ENCODE measurements around the gene PIGP.

Gene PIGP

GRCh38 chr21:37077403-37077802, 4.5 kb upstream of the PIGP start:
- Histone ChIP-seq H3K27ac (ENCODE audit: low read depth, low read length) (no peak overlapping the region), H3K4me1 (ENCODE audit: control insufficient read depth in 1 of 2, insufficient read depth in 2 of 2, low read length in 2 of 2) (peaks cover 6% of the 10 kb centered on the region in 2 donors), H3K4me3 (ENCODE audit: low read depth in 1 of 2, low read length in 2 of 2) (no peak overlapping the region), H3K27me3 (ENCODE audit: control insufficient read depth in 1 of 2, insufficient read depth in 2 of 2, low read length in 2 of 2) (no peaks in the 10 kb centered on the region), H3K9me3 (ENCODE audit: control insufficient read depth in 1 of 2, low read length in 2 of 2) (no peaks in the 10 kb centered on the region), H3K9ac (ENCODE audit: low read depth in 1 of 2, low read length in 2 of 2) (no peak overlapping the region), H3K36me3 (ENCODE audit: control insufficient read depth in 1 of 2, insufficient read depth in 2 of 2, low read length in 2 of 2) (no peaks in the 10 kb centered on the region)

- no peaks in the 10 kb centered on the region for H3K27me3 ChIP-seq (ENCODE audit: control insufficient read depth in 1 of 2, insufficient read depth in 2 of 2, low read length in 2 of 2)
Measured at GRCh38 chr21:37076087-37076850, 3.4 kb upstream of the PIGP start.

GRCh38 chr21:37075214-37075770, 2.4 kb upstream of the PIGP start:
- H3K4me3 ChIP-seq (ENCODE audit: low read depth in 1 of 2, low read length in 2 of 2): no peak overlapping the region
- H3K9me3 ChIP-seq (ENCODE audit: control insufficient read depth in 1 of 2, low read length in 2 of 2): no peaks in the 10 kb centered on the region
- no peak overlapping the region for H3K27ac ChIP-seq (ENCODE audit: low read depth, low read length)
- no peaks in the 10 kb centered on the region for H3K27me3 ChIP-seq (ENCODE audit: control insufficient read depth in 1 of 2, insufficient read depth in 2 of 2, low read length in 2 of 2)
- no peaks in the 10 kb centered on the region for H3K36me3 ChIP-seq (ENCODE audit: control insufficient read depth in 1 of 2, insufficient read depth in 2 of 2, low read length in 2 of 2)
- H3K4me1 ChIP-seq (ENCODE audit: control insufficient read depth in 1 of 2, insufficient read depth in 2 of 2, low read length in 2 of 2): peaks cover 16 to 20% of the 10 kb centered on the region in 2 donors
- H3K9ac ChIP-seq (ENCODE audit: low read depth in 1 of 2, low read length in 2 of 2): no peak overlapping the region

More at GRCh38 chr21:37076087-37076850, 3.4 kb upstream of the PIGP start:
- H3K27ac ChIP-seq (ENCODE audit: low read depth, low read length): no peak overlapping the region
- H3K36me3 ChIP-seq (ENCODE audit: control insufficient read depth in 1 of 2, insufficient read depth in 2 of 2, low read length in 2 of 2): no peaks in the 10 kb centered on the region
- no peaks in the 10 kb centered on the region for H3K9me3 ChIP-seq (ENCODE audit: control insufficient read depth in 1 of 2, low read length in 2 of 2)
- no peak overlapping the region for H3K4me3 ChIP-seq (ENCODE audit: low read depth in 1 of 2, low read length in 2 of 2)
- no peak overlapping the region for H3K9ac ChIP-seq (ENCODE audit: low read depth in 1 of 2, low read length in 2 of 2)
- peaks cover 14 to 16% of the 10 kb centered on the region in 2 donors for H3K4me1 ChIP-seq (ENCODE audit: control insufficient read depth in 1 of 2, insufficient read depth in 2 of 2, low read length in 2 of 2)

DNA sequence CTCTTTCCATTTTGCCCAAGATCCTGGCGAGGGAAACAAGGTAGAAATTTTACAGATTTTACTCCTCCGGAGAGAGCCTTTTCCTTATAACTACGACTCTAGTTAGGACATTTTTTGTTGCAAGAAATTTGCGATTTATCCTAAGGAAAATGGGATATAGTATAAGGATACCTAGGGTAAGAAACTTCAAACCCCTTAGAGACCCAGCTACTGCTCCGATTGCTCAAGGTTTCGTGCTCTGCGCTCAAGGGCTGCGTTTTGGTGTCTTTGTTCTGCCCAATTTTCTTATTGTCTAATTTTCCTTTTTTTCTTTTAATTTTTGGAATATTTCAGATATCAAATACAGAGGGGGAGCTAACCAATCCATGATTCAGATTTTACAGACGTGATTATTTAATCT, 1.7 kb upstream of the PIGP start:
- Histone ChIP-seq H3K27ac (ENCODE audit: low read depth, low read length) (no peak overlapping the region), H3K36me3 (ENCODE audit: control insufficient read depth in 1 of 2, insufficient read depth in 2 of 2, low read length in 2 of 2) (no peaks in the 10 kb centered on the region), H3K9me3 (ENCODE audit: control insufficient read depth in 1 of 2, low read length in 2 of 2) (no peaks in the 10 kb centered on the region), H3K27me3 (ENCODE audit: control insufficient read depth in 1 of 2, insufficient read depth in 2 of 2, low read length in 2 of 2) (no peaks in the 10 kb centered on the region), H3K9ac (ENCODE audit: low read depth in 1 of 2, low read length in 2 of 2) (peak overlapping the region; percentile 93 to 98), H3K4me3 (ENCODE audit: low read depth in 1 of 2, low read length in 2 of 2) (peak overlapping the region; percentile 97 to 99), H3K4me1 (ENCODE audit: control insufficient read depth in 1 of 2, insufficient read depth in 2 of 2, low read length in 2 of 2) (peaks cover 16 to 20% of the 10 kb centered on the region in 2 donors)

GRCh38 chr21:37074197-37074510, 1.3 kb upstream of the PIGP start:
- peaks cover 16 to 20% of the 10 kb centered on the region in 2 donors for H3K4me1 ChIP-seq (ENCODE audit: control insufficient read depth in 1 of 2, insufficient read depth in 2 of 2, low read length in 2 of 2)
- H3K9me3 ChIP-seq (ENCODE audit: control insufficient read depth in 1 of 2, low read length in 2 of 2): no peaks in the 10 kb centered on the region
- no peaks in the 10 kb centered on the region for H3K36me3 ChIP-seq (ENCODE audit: control insufficient read depth in 1 of 2, insufficient read depth in 2 of 2, low read length in 2 of 2)
- peak overlapping the region; percentile 97 to 99 for H3K4me3 ChIP-seq (ENCODE audit: low read depth in 1 of 2, low read length in 2 of 2)
- H3K27ac ChIP-seq (ENCODE audit: low read depth, low read length): no peak overlapping the region
- no peaks in the 10 kb centered on the region for H3K27me3 ChIP-seq (ENCODE audit: control insufficient read depth in 1 of 2, insufficient read depth in 2 of 2, low read length in 2 of 2)
- peak overlapping the region; percentile 93 to 98 for H3K9ac ChIP-seq (ENCODE audit: low read depth in 1 of 2, low read length in 2 of 2)

DNA sequence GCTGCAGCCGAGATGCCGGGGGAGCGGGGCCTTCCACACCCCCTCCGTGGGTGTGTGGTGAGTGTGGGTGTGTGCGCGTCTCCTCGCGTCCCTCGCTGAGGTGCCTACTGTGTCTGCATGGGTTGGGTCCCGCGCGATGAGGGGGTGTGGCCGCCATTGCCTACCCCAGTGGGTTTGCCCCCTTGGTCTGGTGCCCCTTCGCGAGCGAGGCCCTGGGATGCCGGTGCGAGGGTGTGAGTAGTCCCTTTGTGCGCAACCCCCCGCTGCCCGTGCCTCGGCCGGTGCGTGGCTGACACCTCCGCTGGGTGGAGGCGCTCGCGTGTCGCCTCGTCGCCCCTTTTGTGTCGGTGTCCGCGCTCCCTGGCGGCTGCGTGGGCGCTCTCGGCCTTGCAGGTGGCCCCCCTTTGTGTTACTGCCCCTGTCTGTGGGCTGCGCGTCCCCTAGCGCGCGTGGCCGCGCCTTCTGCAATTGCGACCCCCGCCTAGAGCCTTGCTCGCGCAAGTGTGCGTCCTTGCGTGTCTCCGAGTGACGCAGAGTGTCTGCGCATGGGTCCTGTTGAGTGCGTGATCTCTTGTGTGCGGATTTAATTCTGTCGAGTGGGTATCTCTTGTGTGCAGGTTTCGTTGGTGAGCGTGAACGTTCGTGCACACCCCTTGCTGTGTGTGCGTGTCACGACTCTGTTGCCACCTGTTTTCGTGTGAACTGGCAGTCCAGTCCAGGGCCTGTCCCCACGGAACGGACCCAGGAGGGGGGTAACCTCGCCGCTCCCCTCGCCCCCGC, 736 bp upstream of the PIGP start:
- no peaks in the 10 kb centered on the region for H3K9me3 ChIP-seq (ENCODE audit: control insufficient read depth in 1 of 2, low read length in 2 of 2)
- H3K27me3 ChIP-seq (ENCODE audit: control insufficient read depth in 1 of 2, insufficient read depth in 2 of 2, low read length in 2 of 2): no peaks in the 10 kb centered on the region
- H3K4me3 ChIP-seq (ENCODE audit: low read depth in 1 of 2, low read length in 2 of 2): peak overlapping the region; percentile 97 to 99
- H3K9ac ChIP-seq (ENCODE audit: low read depth in 1 of 2, low read length in 2 of 2): peak overlapping the region; percentile 93 to 98
- H3K4me1 ChIP-seq (ENCODE audit: control insufficient read depth in 1 of 2, insufficient read depth in 2 of 2, low read length in 2 of 2): peaks cover 16 to 20% of the 10 kb centered on the region in 2 donors
- H3K36me3 ChIP-seq (ENCODE audit: control insufficient read depth in 1 of 2, insufficient read depth in 2 of 2, low read length in 2 of 2): peaks cover 3 to 4% of the 10 kb centered on the region in 2 donors
- peak overlapping the region; percentile 87 for H3K27ac ChIP-seq (ENCODE audit: low read depth, low read length)

DNA sequence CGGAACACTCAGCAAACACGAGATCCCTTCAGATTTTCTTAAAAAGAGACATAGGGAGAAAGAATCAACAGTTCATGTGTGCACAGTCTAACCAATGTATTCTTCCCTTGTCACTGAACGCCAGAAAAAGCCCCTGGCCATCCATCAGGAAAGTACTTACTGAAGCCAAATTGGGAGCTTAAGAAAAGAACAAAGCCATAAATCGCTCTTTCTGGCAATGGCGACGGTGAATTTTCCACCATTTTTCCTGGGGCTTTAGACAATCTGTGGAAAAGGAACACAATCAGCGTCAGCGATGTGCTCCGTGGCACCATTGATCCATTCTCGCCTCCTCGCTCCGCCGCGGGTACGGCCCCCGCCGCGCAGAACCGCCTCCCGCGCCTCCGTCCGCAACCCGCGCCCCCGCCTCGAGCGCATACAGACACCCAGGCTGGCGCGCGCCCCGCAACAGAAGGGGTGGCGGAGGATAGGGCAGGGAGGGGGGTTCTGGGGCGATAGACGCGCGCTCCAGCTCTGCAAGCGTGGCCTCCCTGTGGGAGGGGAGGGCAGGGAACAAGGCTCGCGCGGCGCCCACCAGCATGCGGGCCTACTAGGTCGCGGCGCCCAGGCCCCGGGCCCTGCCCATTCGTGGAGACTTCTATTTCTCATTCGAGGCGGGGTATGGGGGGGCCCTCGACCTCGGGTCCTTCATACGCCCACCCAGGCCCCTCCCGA, 440 bp downstream of the PIGP start:
- Histone ChIP-seq H3K4me3 (ENCODE audit: low read depth in 1 of 2, low read length in 2 of 2) (peak overlapping the region; percentile 73 to 86), H3K9me3 (ENCODE audit: control insufficient read depth in 1 of 2, low read length in 2 of 2) (no peaks in the 10 kb centered on the region), H3K36me3 (ENCODE audit: control insufficient read depth in 1 of 2, insufficient read depth in 2 of 2, low read length in 2 of 2) (peaks cover 5 to 6% of the 10 kb centered on the region in 2 donors), H3K27ac (ENCODE audit: low read depth, low read length) (peak overlapping the region; percentile 98), H3K27me3 (ENCODE audit: control insufficient read depth in 1 of 2, insufficient read depth in 2 of 2, low read length in 2 of 2) (no peaks in the 10 kb centered on the region), H3K4me1 (ENCODE audit: control insufficient read depth in 1 of 2, insufficient read depth in 2 of 2, low read length in 2 of 2) (peaks cover 16 to 20% of the 10 kb centered on the region in 2 donors), H3K9ac (ENCODE audit: low read depth in 1 of 2, low read length in 2 of 2) (peak overlapping the region; percentile 82 to 95)

DNA sequence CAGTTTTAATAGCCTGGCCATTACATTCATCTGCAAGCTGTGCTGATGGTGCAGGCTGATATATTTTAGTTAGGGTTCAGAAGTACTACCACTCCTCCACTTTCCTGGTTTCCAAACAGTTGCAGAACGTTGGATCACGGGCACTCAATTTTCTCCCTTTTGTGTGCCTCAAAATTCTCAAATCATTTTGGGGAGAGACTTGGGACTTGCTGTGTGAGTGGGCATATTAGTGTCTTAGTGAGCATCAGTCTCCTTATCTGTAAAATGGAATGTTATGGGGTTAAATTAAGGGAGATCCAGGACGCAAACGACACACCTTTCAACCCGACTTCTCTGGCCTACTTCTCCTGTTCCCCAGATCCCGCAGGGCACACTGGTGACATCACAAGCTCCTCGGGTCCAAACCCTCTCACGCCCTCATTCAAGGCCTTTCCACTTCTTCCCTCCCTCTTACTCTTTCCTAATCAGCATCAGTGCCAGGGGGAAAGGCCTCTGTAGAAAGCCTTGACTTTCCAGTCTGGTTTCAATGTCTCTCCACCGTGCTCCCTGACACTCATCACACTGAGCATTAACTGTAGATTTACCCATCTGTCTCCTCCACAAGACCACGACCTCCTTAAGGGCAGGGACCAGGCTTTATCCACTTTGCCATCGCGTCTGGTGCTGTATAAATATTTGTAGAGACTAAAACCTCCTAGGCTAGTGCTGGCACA, 1.2 kb downstream of the PIGP start:
- Histone ChIP-seq H3K9ac (ENCODE audit: low read depth in 1 of 2, low read length in 2 of 2) (peak overlapping the region; percentile 82 to 95), H3K4me3 (ENCODE audit: low read depth in 1 of 2, low read length in 2 of 2) (peak overlapping the region; percentile 73 to 86), H3K27me3 (ENCODE audit: control insufficient read depth in 1 of 2, insufficient read depth in 2 of 2, low read length in 2 of 2) (no peaks in the 10 kb centered on the region), H3K27ac (ENCODE audit: low read depth, low read length) (peak overlapping the region; percentile 98), H3K4me1 (ENCODE audit: control insufficient read depth in 1 of 2, insufficient read depth in 2 of 2, low read length in 2 of 2) (peaks cover 16 to 20% of the 10 kb centered on the region in 2 donors), H3K9me3 (ENCODE audit: control insufficient read depth in 1 of 2, low read length in 2 of 2) (no peaks in the 10 kb centered on the region), H3K36me3 (ENCODE audit: control insufficient read depth in 1 of 2, insufficient read depth in 2 of 2, low read length in 2 of 2) (peaks cover 6 to 9% of the 10 kb centered on the region in 2 donors)

GRCh38 chr21:37065561-37066177, 7.2 kb downstream of the PIGP start:
- H3K4me3 ChIP-seq (ENCODE audit: low read depth in 1 of 2, low read length in 2 of 2): no peak overlapping the region
- H3K9me3 ChIP-seq (ENCODE audit: control insufficient read depth in 1 of 2, low read length in 2 of 2): no peaks in the 10 kb centered on the region
- no peak overlapping the region for H3K9ac ChIP-seq (ENCODE audit: low read depth in 1 of 2, low read length in 2 of 2)
- peaks cover 0 to 2% of the 10 kb centered on the region in 2 donors for H3K4me1 ChIP-seq (ENCODE audit: control insufficient read depth in 1 of 2, insufficient read depth in 2 of 2, low read length in 2 of 2)
- no peak overlapping the region for H3K27ac ChIP-seq (ENCODE audit: low read depth, low read length)
- H3K36me3 ChIP-seq (ENCODE audit: control insufficient read depth in 1 of 2, insufficient read depth in 2 of 2, low read length in 2 of 2): peaks cover 6 to 9% of the 10 kb centered on the region in 2 donors
- no peaks in the 10 kb centered on the region for H3K27me3 ChIP-seq (ENCODE audit: control insufficient read depth in 1 of 2, insufficient read depth in 2 of 2, low read length in 2 of 2)

All from duodenal mucosa (tissue), 2 donors.